ENCODE measurements around the gene USP31. TPM values are rescaled to one million over a fixed set of nuclear protein-coding genes. Genes with fewer than 3 reads are reported as not detected.
A peak's percentile ranks its signal among the peaks of the same experiment; 100 is the strongest.

The USP31 gene
- total RNA-seq, 5 donors from 2014 or later (not counting 1 experiment from before 2014, with no cell fraction given) = 4.1 to 6.4 (median 5.6) TPM

DNA sequence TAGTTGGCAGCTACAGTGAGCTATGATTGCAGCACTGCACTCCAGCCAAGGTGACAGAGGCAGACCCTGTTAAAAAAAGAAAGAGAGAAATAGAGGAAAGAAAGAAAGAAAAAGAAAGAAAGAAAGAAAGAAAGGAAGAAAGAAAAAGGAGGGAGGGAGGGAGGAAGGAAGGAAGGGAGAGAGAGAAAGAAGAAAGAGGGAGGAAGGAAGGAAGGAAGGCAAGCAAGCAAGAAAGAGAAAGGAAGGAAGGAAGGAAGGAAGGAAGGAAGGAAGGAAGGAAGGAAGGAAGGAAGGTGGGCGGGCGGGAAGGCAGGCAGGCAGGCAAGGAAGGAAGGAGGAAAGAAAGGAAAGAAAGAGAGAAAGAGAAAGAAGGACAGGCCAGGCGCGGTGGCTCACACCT, 32.3 kb upstream of the USP31 start:
- ChIA-PET CTCF (no interaction called here), POLR2A (no interaction called here)
- Mint-ChIP-seq H3K4me3 (peak overlapping the region in 1 of 3 donors; percentile 80), H3K27ac (no peak overlapping the region), H3K36me3 (no peaks in the 10 kb centered on the region), H3K27me3 (peaks cover 71 to 74% of the 10 kb centered on the region in 2 donors), H3K4me1 (peaks cover 10 to 13% (median 13%) of the 10 kb centered on the region in 3 donors), H3K9me3 (no peaks in the 10 kb centered on the region)
- peaks cover 0 to 14% of the 10 kb centered on the region in 2 experiments for H3K4me1 ChIP-seq (ENCODE audit: control insufficient read depth in 1 of 2, extremely low read depth in 1 of 2, insufficient read depth in 2 of 2, low read length in 2 of 2)
- peaks cover 18 to 64% of the 10 kb centered on the region in 2 experiments for H3K27me3 ChIP-seq (replicated peaks in 1 of 2; ENCODE audit: control insufficient read depth in 2 of 2, extremely low read depth in 1 of 2, insufficient read depth in 2 of 2, low read length in 1 of 2)
- DNase-seq (no peak), ATAC-seq (replicated peaks in 1 of 4) (no peak)
- whole genome bisulfite sequencing (ENCODE audit: insufficient coverage) = 75% methylated on average over 4 of the region's 4 CpGs
- H3K27ac ChIP-seq (ENCODE audit: low read length) = no peak overlapping the region
- H3K4me3 ChIP-seq (ENCODE audit: control insufficient read depth in 1 of 2, extremely low read depth in 1 of 2, low read length in 1 of 2) = no peak overlapping the region
- H3K9me3 ChIP-seq = no peaks in the 10 kb centered on the region
- H3K36me3 ChIP-seq (ENCODE audit: control insufficient read depth in 2 of 2, extremely low read depth in 1 of 2, insufficient read depth in 1 of 2, low read length in 1 of 2) = no peaks in the 10 kb centered on the region

DNA sequence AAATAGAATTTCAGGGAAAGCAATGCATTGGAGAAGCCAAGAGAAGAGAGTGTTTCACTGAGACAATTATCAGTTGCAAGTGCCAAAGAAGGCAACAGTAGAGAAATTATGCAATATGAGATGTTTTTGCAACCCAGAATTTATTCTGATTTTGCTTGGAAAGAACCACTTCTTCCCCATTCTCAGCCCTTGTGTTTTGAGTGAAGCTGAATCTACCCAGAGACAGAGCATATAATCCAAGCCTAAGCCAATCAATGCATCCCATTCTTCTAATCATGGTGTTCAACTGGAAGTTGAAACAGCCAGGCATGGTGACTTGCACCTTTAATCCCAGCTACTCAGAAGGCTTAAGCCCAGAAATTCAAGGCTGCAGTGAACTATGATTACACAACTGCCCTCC, 26.4 kb upstream of the USP31 start:
- Mint-ChIP-seq H3K9me3 (no peaks in the 10 kb centered on the region), H3K4me1 (no peaks in the 10 kb centered on the region), H3K27me3 (peaks cover 56 to 66% of the 10 kb centered on the region in 2 donors), H3K27ac (no peak overlapping the region), H3K4me3 (no peak overlapping the region), H3K36me3 (no peaks in the 10 kb centered on the region)
- POLR2A ChIA-PET = no interaction called here
- Histone ChIP-seq H3K4me1 (ENCODE audit: control insufficient read depth in 1 of 2, extremely low read depth in 1 of 2, insufficient read depth in 2 of 2, low read length in 2 of 2) (no peaks in the 10 kb centered on the region), H3K4me3 (ENCODE audit: control insufficient read depth in 1 of 2, extremely low read depth in 1 of 2, low read length in 1 of 2) (no peak overlapping the region), H3K27ac (ENCODE audit: low read length) (no peak overlapping the region), H3K27me3 (replicated peaks in 1 of 2; ENCODE audit: control insufficient read depth in 2 of 2, extremely low read depth in 1 of 2, insufficient read depth in 2 of 2, low read length in 1 of 2) (peaks cover 0 to 45% of the 10 kb centered on the region in 2 experiments), H3K9me3 (peaks cover 2% of the 10 kb centered on the region), H3K36me3 (ENCODE audit: control insufficient read depth in 2 of 2, extremely low read depth in 1 of 2, insufficient read depth in 1 of 2, low read length in 1 of 2) (no peaks in the 10 kb centered on the region)
- CTCF ChIA-PET = interaction anchor here in 1 of 2 donors (0.6 kb wide), 1 partner anchor 1644 kb away, joined by 3 read pairs; no protein-coding TSS in a partner anchor
- ATAC-seq (replicated peaks in 1 of 4) = no peak
- DNase-seq = no peak

DNA sequence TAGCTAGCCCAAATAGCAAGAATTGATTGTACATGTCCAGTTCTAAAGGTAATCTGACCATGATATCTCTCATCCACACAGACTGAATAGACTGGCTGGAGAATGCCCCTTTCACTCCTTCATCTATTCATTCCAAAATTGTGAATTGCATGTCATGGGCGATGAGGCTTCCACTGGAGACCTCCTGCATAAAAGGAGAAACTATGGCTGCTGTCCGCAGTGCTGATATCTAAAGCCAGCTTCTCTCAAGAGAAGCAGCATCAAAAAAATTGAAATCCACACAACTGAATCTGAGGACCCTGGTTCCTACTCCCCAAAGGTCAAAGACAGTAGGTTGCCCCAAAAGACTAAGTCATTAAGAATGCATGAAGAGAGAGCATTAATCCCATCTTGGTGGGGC, 25.4 kb upstream of the USP31 start:
- Mint-ChIP-seq H3K4me1 (no peaks in the 10 kb centered on the region), H3K27me3 (peaks cover 57 to 66% of the 10 kb centered on the region in 2 donors), H3K9me3 (no peaks in the 10 kb centered on the region), H3K4me3 (no peak overlapping the region), H3K36me3 (no peaks in the 10 kb centered on the region), H3K27ac (no peak overlapping the region)
- ATAC-seq (replicated peaks in 1 of 4) = no peak
- Histone ChIP-seq H3K4me3 (ENCODE audit: control insufficient read depth in 1 of 2, extremely low read depth in 1 of 2, low read length in 1 of 2) (no peak overlapping the region), H3K36me3 (ENCODE audit: control insufficient read depth in 2 of 2, extremely low read depth in 1 of 2, insufficient read depth in 1 of 2, low read length in 1 of 2) (no peaks in the 10 kb centered on the region), H3K27me3 (replicated peaks in 1 of 2; ENCODE audit: control insufficient read depth in 2 of 2, extremely low read depth in 1 of 2, insufficient read depth in 2 of 2, low read length in 1 of 2) (peaks cover 0 to 34% of the 10 kb centered on the region in 2 experiments), H3K9me3 (peaks cover 2% of the 10 kb centered on the region), H3K4me1 (ENCODE audit: control insufficient read depth in 1 of 2, extremely low read depth in 1 of 2, insufficient read depth in 2 of 2, low read length in 2 of 2) (no peaks in the 10 kb centered on the region), H3K27ac (ENCODE audit: low read length) (no peak overlapping the region)
- DNase-seq = no peak
- CTCF ChIA-PET = no interaction called here
- WGBS (ENCODE audit: insufficient coverage) = 33% methylated on average over 1 of the region's 2 CpGs
- POLR2A ChIA-PET = interaction anchor here in 1 of 2 donors (0.6 kb wide), 1 partner anchor 1964 kb away, joined by 3 read pairs; no protein-coding TSS in a partner anchor

DNA sequence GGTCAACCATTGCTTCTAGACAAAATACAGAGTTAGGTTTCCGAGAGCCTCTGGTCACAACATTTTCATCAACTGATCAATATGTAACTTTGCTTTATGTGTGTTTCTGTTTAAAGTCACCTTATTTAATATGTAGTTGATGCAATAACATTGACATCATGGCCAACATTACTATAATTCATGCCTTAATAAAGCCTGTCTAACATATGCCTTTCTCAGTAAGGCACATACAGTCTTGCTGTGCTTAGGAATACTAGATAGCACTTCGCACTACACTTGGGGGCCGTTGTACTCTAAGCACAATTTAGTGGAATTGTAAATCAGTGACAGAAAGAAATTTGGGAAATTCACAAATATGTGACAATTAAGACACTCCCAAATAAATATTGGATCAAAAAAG, 23.7 kb upstream of the USP31 start:
- Histone ChIP-seq H3K27ac (ENCODE audit: low read length) (no peak overlapping the region), H3K4me3 (ENCODE audit: control insufficient read depth in 1 of 2, extremely low read depth in 1 of 2, low read length in 1 of 2) (no peak overlapping the region), H3K27me3 (replicated peaks in 1 of 2; ENCODE audit: control insufficient read depth in 2 of 2, extremely low read depth in 1 of 2, insufficient read depth in 2 of 2, low read length in 1 of 2) (peaks cover 0 to 26% of the 10 kb centered on the region in 2 experiments), H3K9me3 (peaks cover 2% of the 10 kb centered on the region), H3K36me3 (ENCODE audit: control insufficient read depth in 2 of 2, extremely low read depth in 1 of 2, insufficient read depth in 1 of 2, low read length in 1 of 2) (no peaks in the 10 kb centered on the region), H3K4me1 (ENCODE audit: control insufficient read depth in 1 of 2, extremely low read depth in 1 of 2, insufficient read depth in 2 of 2, low read length in 2 of 2) (no peaks in the 10 kb centered on the region)
- Mint-ChIP-seq H3K27me3 (peaks cover 47 to 54% of the 10 kb centered on the region in 2 donors), H3K36me3 (no peaks in the 10 kb centered on the region), H3K4me1 (no peaks in the 10 kb centered on the region), H3K4me3 (no peak overlapping the region), H3K27ac (no peak overlapping the region), H3K9me3 (no peaks in the 10 kb centered on the region)
- ATAC-seq (replicated peaks in 1 of 4) (no peak), DNase-seq (no peak)
- POLR2A ChIA-PET = no interaction called here
- CTCF ChIA-PET = no interaction called here
- no CpG with 5 or more reads among the region's 3 CpGs for WGBS (ENCODE audit: insufficient coverage)

DNA sequence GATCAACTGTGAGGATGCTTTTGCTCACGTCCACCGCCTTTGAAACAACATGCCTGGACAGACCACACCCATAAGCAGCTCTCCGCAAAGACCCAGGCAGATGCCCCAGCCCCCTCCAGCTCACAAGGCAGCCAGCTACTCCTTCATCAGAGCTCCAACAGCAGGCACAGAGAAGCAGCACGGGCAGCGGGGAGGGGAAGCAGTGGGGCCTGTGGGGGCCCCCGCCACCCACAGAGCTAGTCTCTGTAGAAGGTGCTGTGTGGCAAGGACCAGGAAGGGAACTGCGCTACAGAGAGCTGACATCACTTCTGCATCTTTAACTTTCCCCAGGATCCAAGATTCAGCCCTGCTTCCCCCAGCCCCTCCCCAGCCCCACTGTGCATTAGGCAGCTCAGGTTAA, 23.3 kb upstream of the USP31 start:
- Histone ChIP-seq H3K36me3 (ENCODE audit: control insufficient read depth in 2 of 2, extremely low read depth in 1 of 2, insufficient read depth in 1 of 2, low read length in 1 of 2) (no peaks in the 10 kb centered on the region), H3K9me3 (peaks cover 2% of the 10 kb centered on the region), H3K27me3 (replicated peaks in 1 of 2; ENCODE audit: control insufficient read depth in 2 of 2, extremely low read depth in 1 of 2, insufficient read depth in 2 of 2, low read length in 1 of 2) (peaks cover 0 to 23% of the 10 kb centered on the region in 2 experiments), H3K4me1 (ENCODE audit: control insufficient read depth in 1 of 2, extremely low read depth in 1 of 2, insufficient read depth in 2 of 2, low read length in 2 of 2) (no peaks in the 10 kb centered on the region), H3K27ac (ENCODE audit: low read length) (no peak overlapping the region), H3K4me3 (ENCODE audit: control insufficient read depth in 1 of 2, extremely low read depth in 1 of 2, low read length in 1 of 2) (no peak overlapping the region)
- no peak overlapping the region for H3K4me3 Mint-ChIP-seq
- ATAC-seq (replicated peaks in 1 of 4) (no peak), DNase-seq (no peak)
- no peaks in the 10 kb centered on the region for H3K36me3 Mint-ChIP-seq
- 61% methylated on average over 3 of the region's 7 CpGs for WGBS (ENCODE audit: insufficient coverage)
- CTCF ChIA-PET = no interaction called here
- H3K9me3 Mint-ChIP-seq = no peaks in the 10 kb centered on the region
- H3K4me1 Mint-ChIP-seq = no peaks in the 10 kb centered on the region
- H3K27ac Mint-ChIP-seq = no peak overlapping the region
- POLR2A ChIA-PET = interaction anchor here in 1 of 2 donors (0.7 kb wide), 1 partner anchor 635 kb away, joined by 6 read pairs; no protein-coding TSS in a partner anchor
- peaks cover 46 to 58% of the 10 kb centered on the region in 2 donors for H3K27me3 Mint-ChIP-seq

DNA sequence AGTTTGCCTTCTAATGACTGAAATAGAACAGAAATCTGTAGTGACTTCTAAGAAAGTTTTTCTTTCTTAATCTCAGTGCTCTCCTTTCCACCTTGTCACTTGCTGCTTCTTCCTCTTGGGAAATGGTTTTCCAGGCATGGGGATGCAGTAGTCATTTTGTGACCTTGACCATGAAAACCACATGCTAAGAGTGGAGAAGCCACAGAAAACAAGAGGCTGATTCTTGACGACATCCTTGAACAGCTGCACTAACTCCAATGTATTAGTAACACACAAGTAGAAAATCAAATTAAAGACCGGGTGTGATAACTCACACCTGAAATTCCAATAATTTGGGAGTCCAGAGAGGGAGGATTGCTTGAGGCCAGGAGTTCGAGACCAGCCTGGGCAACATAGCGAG, 15.5 kb upstream of the USP31 start:
- POLR2A ChIA-PET = no interaction called here
- no peaks in the 10 kb centered on the region for H3K9me3 Mint-ChIP-seq

DNA sequence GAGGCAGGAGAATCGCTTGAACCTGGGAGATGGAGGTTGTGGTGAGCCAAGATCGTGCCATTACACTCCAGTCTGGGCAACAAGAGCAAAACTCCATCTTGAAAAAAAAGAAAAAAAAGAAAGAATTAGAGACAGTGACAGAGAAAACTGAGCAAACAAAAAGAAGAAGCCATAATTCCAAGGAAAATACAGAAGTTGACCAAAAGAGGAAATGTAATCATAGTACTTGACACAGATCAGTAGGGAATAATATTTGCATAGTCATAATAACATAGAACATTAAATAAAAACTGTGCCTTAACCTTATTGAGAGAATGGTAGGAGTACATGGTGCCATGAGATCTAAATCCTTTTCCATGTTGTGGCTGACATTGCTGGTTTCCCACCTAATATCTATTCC, 14.7 kb upstream of the USP31 start:
- Histone ChIP-seq H3K27me3 (replicated peaks in 1 of 2; ENCODE audit: control insufficient read depth in 2 of 2, extremely low read depth in 1 of 2, insufficient read depth in 2 of 2, low read length in 1 of 2) (peaks cover 0 to 14% of the 10 kb centered on the region in 2 experiments), H3K27ac (ENCODE audit: low read length) (no peak overlapping the region), H3K9me3 (no peaks in the 10 kb centered on the region), H3K4me3 (ENCODE audit: control insufficient read depth in 1 of 2, extremely low read depth in 1 of 2, low read length in 1 of 2) (no peak overlapping the region), H3K4me1 (ENCODE audit: control insufficient read depth in 1 of 2, extremely low read depth in 1 of 2, insufficient read depth in 2 of 2, low read length in 2 of 2) (no peaks in the 10 kb centered on the region), H3K36me3 (ENCODE audit: control insufficient read depth in 2 of 2, extremely low read depth in 1 of 2, insufficient read depth in 1 of 2, low read length in 1 of 2) (no peaks in the 10 kb centered on the region)
- POLR2A ChIA-PET = no interaction called here
- no peak for ATAC-seq (replicated peaks in 1 of 4)
- Mint-ChIP-seq H3K27ac (no peak overlapping the region), H3K27me3 (peaks cover 55 to 60% of the 10 kb centered on the region in 2 donors), H3K4me1 (no peaks in the 10 kb centered on the region), H3K9me3 (no peaks in the 10 kb centered on the region), H3K4me3 (no peak overlapping the region), H3K36me3 (no peaks in the 10 kb centered on the region)
- DNase-seq = no peak
- CTCF ChIA-PET = no interaction called here
- WGBS (ENCODE audit: insufficient coverage) = 83% methylated on average over 1 of the region's 2 CpGs

More for the DNA sequence above, 15.5 kb upstream of the USP31 start:
- Histone ChIP-seq H3K27me3 (replicated peaks in 1 of 2; ENCODE audit: control insufficient read depth in 2 of 2, extremely low read depth in 1 of 2, insufficient read depth in 2 of 2, low read length in 1 of 2) (peaks cover 0 to 14% of the 10 kb centered on the region in 2 experiments), H3K4me1 (ENCODE audit: control insufficient read depth in 1 of 2, extremely low read depth in 1 of 2, insufficient read depth in 2 of 2, low read length in 2 of 2) (no peaks in the 10 kb centered on the region), H3K27ac (ENCODE audit: low read length) (no peak overlapping the region), H3K36me3 (ENCODE audit: control insufficient read depth in 2 of 2, extremely low read depth in 1 of 2, insufficient read depth in 1 of 2, low read length in 1 of 2) (no peaks in the 10 kb centered on the region), H3K4me3 (ENCODE audit: control insufficient read depth in 1 of 2, extremely low read depth in 1 of 2, low read length in 1 of 2) (no peak overlapping the region), H3K9me3 (no peaks in the 10 kb centered on the region)
- 50% methylated on average over 1 of the region's 4 CpGs for whole genome bisulfite sequencing (ENCODE audit: insufficient coverage)
- CTCF ChIA-PET = interaction anchor here in 1 of 2 donors (0.6 kb wide), 2 partner anchors 19 to 111 kb away, joined by 3 to 5 read pairs; no protein-coding TSS in a partner anchor
- H3K27ac Mint-ChIP-seq = no peak overlapping the region
- peaks cover 52 to 63% of the 10 kb centered on the region in 2 donors for H3K27me3 Mint-ChIP-seq
- no peak for ATAC-seq (replicated peaks in 1 of 4)
- no peaks in the 10 kb centered on the region for H3K36me3 Mint-ChIP-seq
- no peaks in the 10 kb centered on the region for H3K4me1 Mint-ChIP-seq
- no peak overlapping the region for H3K4me3 Mint-ChIP-seq
- DNase-seq = no peak

Data from T-cell (primary cell).